Rectal smooth muscle tissue (tissue), 1 donor: Measurements from ENCODE around the gene HIC2.
"Not testable (repeated sequence)": the region's sequence is repeated elsewhere in the genome, so short reads cannot be mapped to it uniquely, and the experiment has no call there.

Experiments used
- H3K27ac ChIP-seq: one replicate; pipeline ENCODE4 v1.7.0; 2013; ENCODE audit warnings: low read depth, low read length, inconsistent platforms
- H3K27me3 ChIP-seq: one replicate; pipeline ENCODE4 v1.7.0; 2013; ENCODE audit warnings: low read length; ENCODE audit not compliant: control insufficient read depth, insufficient read depth
- H3K36me3 ChIP-seq: one replicate; pipeline ENCODE4 v1.7.0; 2013; ENCODE audit warnings: low read length; ENCODE audit not compliant: control insufficient read depth, insufficient read depth
- H3K4me1 ChIP-seq: one replicate; pipeline ENCODE4 v1.7.0; 2013; ENCODE audit warnings: low read length; ENCODE audit not compliant: control insufficient read depth, insufficient read depth
- H3K4me3 ChIP-seq: one replicate; pipeline ENCODE4 v1.7.0; 2013; ENCODE audit warnings: low read length
- H3K9ac ChIP-seq: one replicate; pipeline ENCODE4 v1.7.0; 2013; ENCODE audit warnings: low read length

HIC2 gene

GRCh38 chr22:21417227-21417746, at the start of gene HIC2:
HIC2 (plus strand) TSS chr22:21417371; CDS start chr22:21442832, 25,461 bp downstream.
- H3K4me1 ChIP-seq, H3K9ac ChIP-seq, H3K27ac ChIP-seq, H3K36me3 ChIP-seq, H3K27me3 ChIP-seq, H3K4me3 ChIP-seq: not testable (repeated sequence)

GRCh38 chr22:21368603-21369310, 48.4 kb upstream of the HIC2 start:
- not testable (repeated sequence) for H3K9ac ChIP-seq, H3K27me3 ChIP-seq, H3K4me3 ChIP-seq, H3K4me1 ChIP-seq, H3K27ac ChIP-seq, H3K36me3 ChIP-seq

- not testable (repeated sequence) for H3K4me1 ChIP-seq, H3K36me3 ChIP-seq, H3K27me3 ChIP-seq, H3K9ac ChIP-seq, H3K27ac ChIP-seq, H3K4me3 ChIP-seq
Measured at GRCh38 chr22:21375880-21376279, 41.3 kb upstream of the HIC2 start.

GRCh38 chr22:21383701-21384467, 33.3 kb upstream of the HIC2 start, which contains the start of gene RIMBP3B:
RIMBP3B (plus strand) TSS chr22:21383751; CDS start chr22:21383859, 108 bp downstream.
- H3K27ac ChIP-seq, H3K9ac ChIP-seq, H3K36me3 ChIP-seq, H3K27me3 ChIP-seq, H3K4me3 ChIP-seq, H3K4me1 ChIP-seq: not testable (repeated sequence)

- H3K9ac ChIP-seq, H3K27ac ChIP-seq, H3K4me1 ChIP-seq, H3K27me3 ChIP-seq, H3K4me3 ChIP-seq, H3K36me3 ChIP-seq: not testable (repeated sequence)
Measured at GRCh38 chr22:21384468-21385357, 32.5 kb upstream of the HIC2 start.

GRCh38 chr22:21389480-21389879, 27.7 kb upstream of the HIC2 start:
- not testable (repeated sequence) for H3K27me3 ChIP-seq, H3K36me3 ChIP-seq, H3K9ac ChIP-seq, H3K4me3 ChIP-seq, H3K27ac ChIP-seq, H3K4me1 ChIP-seq

- not testable (repeated sequence) for H3K36me3 ChIP-seq, H3K9ac ChIP-seq, H3K4me1 ChIP-seq, H3K27me3 ChIP-seq, H3K4me3 ChIP-seq, H3K27ac ChIP-seq
Measured at GRCh38 chr22:21390013-21390412, 27.2 kb upstream of the HIC2 start.

GRCh38 chr22:21394613-21395012, 22.6 kb upstream of the HIC2 start:
- H3K27me3 ChIP-seq, H3K4me3 ChIP-seq, H3K9ac ChIP-seq, H3K4me1 ChIP-seq, H3K36me3 ChIP-seq, H3K27ac ChIP-seq: not testable (repeated sequence)

- H3K4me3 ChIP-seq, H3K36me3 ChIP-seq, H3K4me1 ChIP-seq, H3K9ac ChIP-seq, H3K27me3 ChIP-seq, H3K27ac ChIP-seq: not testable (repeated sequence)
Measured at GRCh38 chr22:21401197-21401969, 15.8 kb upstream of the HIC2 start.

GRCh38 chr22:21402763-21403314, 14.3 kb upstream of the HIC2 start:
- H3K27ac ChIP-seq, H3K9ac ChIP-seq, H3K4me3 ChIP-seq, H3K27me3 ChIP-seq, H3K36me3 ChIP-seq, H3K4me1 ChIP-seq: not testable (repeated sequence)

GRCh38 chr22:21407139-21407538, 10.0 kb upstream of the HIC2 start:
- H3K36me3 ChIP-seq, H3K9ac ChIP-seq, H3K27me3 ChIP-seq, H3K27ac ChIP-seq, H3K4me1 ChIP-seq, H3K4me3 ChIP-seq: not testable (repeated sequence)
